GM21529 (cell line): Measurements from ENCODE around the gene PRDM11.

Experiments used
- ATAC-seq: cut with Tn5 transposase; IDR thresholded peaks from one replicate; pipeline ENCODE4 v1.9.1; 2021; ENCODE audit not compliant: unreplicated experiment

The PRDM11 gene

DNA sequence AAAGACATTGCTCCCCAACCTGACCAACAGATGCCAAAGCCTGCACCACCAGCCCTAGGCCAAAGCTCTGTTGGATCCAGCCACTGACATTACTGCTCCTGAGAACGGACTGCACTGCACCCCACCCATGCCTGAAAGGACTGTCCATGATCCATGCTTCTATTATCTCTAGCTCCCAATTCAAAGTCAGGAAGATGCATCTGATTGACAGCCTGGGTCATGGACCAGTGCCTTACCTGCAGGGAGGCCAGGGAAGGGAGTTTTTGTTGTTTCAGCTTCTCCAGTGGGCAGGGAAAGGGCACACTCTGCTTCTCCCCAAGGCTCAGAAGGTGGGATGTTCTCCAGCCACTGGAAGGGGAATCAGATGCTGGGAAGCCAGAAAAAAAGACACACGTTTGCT, 4.8 kb upstream of the PRDM11 start:
- no peak for ATAC-seq

DNA sequence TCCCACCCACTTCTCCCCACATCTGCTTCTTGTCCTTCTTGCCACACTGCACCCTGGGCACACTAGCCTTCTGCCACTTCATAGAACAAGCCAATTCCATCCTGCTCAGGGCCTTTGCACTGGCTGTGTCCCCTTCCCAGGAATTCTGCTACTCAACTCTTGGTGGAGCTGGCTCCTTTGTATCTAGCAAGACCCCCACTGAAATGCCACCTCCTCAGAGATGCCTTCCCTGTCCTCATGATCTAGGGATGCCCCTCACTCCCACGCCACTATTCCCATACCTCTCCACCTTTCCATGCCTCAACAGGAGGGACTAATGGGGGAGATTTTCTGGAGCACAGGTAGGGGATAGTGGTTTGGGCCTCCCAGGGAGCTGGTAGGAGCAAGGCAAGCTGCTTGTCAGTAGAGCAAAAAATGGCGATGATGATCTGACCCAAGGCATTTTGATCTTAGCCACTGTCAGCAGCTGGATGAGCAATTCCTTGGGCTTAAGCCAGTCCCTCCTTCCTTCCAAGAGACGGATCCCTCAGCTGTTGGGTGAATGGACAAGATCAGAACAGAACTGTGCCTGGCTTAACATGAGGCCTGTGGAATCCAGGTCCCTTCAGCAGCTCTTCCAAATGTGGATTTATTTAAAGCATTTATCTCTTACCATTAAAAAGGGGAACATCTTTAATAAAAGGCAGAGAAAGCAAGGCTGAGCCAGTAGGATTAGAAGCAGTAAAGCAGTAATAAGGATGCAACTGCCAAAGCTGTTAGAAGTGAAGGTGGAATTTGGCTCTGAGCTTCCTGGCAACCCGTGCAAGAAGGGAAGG, 4.0 kb upstream of the PRDM11 start:
- no peak for ATAC-seq

DNA sequence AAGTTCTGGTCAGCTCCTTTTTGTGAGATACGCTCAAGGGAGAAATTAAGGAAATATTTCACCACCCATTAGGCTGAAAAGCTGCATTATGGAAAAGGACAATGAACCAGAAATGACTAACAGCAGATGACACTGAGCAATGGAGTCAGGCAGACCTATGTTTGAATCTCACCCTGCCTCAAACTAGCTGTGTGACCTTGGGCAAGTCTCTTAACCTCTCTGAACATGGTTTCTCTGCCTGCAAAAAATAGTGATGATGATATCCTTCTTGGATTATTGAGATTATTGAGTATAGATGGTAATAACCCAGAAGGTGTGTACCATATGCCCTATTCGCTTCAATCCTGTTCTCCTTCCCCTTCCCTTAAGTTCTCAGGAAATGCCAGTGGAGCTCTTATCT, 2.9 kb upstream of the PRDM11 start:
- no peak for ATAC-seq

DNA sequence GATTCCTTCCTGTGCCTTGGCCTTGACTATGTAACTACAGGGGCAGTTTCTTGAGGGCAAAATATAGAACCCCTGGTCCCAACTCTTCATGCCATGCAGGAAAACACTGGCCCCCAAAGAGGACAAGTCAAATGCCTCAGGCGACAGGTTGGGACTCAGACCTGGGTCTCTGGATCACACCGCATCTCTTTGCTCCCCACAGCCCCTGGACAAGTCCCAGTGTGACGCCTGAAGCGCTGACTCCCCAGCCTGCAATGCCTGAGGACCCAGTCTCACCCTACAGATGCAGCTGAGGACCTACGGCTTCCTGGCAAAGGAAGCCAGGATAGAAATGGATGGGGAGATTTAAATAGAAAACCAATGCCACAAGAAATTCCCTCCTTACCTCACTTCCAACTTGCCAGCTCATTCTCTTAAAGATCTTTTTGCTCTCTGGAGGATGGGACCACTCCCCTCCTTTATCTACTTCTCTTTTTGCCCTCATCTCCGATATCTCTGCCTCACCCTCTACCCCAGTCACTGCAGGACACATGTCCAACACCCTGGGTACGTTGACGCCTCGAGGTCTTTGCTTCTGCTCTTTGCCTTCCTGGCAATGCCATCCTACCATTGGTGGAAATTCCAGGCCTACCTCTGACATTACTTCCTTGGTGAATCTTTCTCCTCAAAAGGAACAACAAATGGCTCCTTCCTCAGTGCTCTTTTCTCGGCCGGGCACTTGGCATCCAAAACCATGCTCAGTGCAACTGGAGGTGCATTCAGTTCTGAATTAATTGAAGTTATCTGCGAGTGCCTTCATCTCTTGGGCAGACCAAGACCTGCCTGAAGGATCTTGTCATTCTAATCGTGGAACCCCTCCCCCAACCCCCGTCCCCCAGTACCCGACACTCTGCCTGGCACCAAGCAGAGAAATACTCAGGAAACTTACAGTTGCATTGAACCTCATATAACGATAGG, 2.0 kb upstream of the PRDM11 start:
- ATAC-seq = no peak

DNA sequence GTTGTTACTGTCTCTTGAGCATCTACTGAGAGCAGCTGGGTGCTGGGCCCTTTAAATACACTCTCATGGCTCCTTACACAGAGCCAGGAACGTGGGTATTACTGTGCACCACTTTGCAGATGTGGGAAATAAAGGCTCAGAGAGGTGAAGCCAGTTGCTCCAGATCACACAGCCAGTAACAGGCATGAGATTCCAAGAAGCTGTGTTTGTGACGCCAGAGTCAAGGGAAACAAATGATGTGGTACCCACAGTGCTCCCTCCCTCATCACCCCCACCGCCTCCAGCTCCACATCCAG, 1.4 kb upstream of the PRDM11 start:
- ATAC-seq = no peak

DNA sequence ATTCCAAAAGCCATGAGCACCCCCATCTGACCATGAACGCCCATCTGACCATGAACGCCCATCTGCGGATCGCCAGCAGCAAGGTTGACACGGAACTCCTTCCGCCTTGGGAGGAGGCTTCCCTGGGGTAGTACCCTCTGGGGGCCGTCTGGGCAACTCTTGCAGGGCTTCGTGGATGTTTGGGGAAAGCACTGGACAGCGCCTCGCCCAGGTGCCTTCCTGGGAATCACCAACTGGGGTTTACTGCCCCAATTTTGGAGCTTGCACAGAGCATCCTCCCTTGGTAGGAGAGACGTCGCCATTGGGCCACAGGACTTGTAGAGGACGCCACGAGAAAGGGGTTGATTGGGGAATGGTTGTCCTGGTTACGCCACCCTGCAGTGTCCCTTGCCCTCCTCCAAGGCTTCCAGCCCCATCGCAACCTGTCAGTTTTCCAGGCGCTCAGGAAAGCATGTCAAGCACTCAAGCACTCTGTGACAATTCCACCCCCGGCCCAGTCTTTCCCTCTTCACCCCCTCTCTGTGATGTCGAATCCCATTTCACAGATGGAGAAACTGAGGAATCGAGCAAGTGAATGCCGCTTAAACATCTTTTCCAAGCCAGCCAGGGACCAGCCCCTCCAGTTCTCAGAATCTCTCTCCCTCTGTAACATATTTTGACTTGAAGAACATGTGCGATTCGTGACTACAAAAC, 914 bp upstream of the PRDM11 start:
- no peak for ATAC-seq

DNA sequence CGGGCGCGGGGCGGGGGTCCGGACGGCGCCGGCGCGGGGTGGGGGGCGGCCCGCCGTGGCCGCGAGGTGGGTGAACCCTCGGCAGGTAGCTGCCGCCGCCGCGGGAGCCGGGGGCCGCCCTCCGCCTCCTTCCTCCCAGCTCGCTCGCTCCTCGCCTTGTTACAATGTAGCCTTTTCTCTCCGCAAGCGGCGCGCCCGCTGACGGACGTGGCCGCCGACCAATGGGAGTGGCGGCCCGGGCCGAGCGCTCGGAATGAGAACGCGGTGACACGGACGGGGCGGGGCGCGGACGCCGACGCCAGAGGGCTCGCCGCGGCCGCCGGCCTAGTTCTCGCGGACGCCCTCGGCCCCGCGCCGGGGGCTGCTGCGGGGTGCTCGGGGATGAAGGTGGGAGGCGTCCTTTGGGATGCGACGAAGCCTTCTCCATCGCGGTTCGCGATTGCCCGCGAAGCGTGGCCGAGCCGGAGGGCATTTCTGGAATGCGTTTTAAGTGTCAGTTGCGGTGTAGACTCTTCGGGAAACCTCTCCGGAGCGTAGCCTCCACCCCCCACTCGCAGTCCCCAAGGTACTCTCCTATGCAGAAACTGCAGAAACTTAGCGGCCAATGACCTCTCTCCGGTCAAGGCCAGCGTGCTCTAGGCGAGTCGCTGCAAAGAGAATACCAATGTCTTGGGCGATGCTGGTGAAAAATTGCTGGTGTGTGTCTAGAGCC, 734 bp downstream of the PRDM11 start:
- peak; percentile 99 for ATAC-seq

DNA sequence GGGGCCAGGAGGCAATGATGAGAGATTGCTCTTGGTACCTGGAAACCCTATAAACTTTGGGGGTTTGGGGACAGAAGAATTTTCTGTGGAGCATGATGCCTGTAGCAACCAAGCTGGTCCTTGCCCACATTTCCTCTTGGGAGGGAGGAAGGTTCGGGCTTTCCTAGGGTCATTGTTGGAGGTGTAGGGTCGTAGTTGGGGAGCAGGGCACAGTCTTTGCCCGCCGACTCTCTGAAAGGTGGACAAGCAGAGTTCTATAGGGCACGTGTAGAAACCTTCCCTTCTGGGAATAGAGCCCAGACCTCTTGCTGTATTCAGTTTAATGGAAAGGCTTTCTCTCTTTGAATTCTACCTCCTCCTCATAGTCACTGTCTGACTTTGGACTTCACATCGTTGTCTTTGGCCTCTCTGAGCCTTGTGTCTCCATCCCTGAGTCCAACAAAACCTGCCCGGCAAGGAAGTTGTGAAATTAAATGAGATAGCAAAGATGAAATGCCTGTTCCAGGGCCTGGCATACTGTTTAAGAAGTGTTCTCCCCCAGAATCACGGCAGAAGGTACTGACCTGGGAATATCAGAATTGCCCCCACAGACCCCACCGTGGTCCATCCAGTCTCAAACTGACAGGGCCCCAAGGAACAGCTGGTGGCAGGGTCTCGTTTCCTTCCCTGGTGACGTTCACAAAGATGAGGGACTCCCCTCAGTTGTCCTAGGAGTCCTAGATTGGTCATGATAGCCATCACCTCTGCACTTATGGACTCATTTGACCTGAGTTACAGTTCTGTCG, 1.6 kb downstream of the PRDM11 start:
- ATAC-seq = no peak

DNA sequence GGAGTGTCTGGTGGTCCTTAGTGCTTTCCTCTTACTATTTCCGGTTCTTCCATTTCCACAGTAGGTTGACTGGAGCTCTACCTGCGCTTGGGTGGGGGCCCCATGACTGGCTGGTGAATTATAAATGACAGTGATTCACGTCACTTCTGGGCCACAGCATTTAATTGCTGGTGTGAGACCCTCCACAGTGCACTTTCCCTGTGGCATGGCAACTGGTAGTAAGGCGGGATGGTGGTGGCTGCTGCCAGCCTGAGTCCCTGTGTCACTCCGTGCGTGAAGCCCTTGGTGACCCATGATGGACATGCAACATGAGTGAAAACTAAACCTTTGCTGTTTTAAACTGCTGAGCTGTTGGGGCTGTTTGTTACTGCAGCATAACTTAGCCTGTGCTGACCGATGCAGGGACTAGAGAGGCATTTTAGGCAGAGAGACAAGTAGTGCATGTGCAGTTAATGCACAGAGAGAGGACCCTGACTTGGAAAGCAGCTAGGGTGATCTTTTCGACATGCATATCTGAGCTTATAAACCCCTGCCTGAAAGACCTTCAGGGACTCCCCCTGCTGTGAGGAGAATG, 3.1 kb downstream of the PRDM11 start:
- no peak for ATAC-seq

DNA sequence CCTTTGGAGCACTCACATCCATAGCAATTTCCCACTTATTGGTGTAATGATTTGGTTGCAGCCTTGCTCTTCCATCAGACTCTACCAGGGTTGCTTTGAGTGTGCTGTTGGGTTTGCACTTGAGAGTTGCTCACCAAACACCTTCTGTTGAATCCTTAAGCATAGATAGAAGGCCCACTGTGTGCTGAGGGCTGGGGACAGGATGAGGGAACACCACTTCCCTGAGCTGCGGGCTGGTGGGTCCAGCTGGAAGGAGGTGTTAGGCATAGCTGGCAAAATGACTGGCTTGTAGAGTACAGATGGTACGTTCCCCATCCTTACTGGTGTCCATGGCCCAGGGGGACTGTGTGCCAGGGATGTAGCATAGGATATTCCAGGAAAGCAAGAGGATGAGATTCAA, 3.9 kb downstream of the PRDM11 start:
- no peak for ATAC-seq

DNA sequence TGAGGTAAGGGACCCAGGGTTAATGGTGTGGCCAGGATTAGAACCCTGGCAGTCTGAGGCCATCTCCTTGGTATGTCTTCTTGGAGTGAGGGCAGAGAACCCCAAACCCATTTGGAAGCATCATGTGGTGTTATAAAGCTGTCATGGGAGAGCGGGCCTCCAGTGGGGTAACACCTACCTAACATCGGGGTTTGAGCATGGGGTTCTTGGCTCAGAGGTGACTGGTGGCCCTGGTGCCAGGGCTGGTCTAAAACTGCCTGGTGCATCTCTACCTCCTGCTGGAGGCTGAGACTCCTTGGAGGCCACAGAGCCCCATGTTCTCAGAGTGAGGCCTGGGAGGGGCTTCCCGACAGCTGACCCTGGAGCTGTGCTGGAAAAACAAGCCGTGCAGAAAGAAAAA, 4.5 kb downstream of the PRDM11 start:
- ATAC-seq = no peak

DNA sequence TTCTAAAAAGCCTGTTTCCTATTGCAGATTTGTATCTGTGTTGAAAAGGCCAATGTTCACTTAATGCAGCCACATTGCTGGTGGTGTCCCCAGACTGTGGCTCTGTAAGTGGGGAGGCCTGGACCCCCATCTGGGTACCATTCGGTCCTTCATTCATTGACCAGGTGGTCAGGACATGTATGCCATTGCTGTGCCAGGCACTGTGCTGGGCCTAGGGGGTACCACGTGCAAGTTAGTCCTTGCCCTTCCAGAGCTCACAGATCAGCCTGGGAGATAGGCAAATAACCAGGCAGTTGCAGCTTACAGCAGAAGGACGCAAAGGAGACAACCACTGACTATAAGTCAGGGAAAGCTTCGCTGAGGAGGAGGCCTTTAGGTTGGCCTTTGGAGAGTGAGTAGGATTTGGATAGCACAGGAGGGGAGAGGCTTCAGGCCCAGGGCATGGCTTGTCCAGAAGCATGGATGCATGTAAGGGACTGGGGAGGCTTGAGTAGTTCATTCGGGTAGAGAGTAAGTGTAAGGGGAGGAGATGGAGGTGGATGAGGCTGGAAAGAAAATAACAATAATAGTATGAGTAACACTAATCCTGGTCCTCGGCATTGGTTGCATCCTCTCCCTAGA, 5.0 kb downstream of the PRDM11 start:
- ATAC-seq = no peak

DNA sequence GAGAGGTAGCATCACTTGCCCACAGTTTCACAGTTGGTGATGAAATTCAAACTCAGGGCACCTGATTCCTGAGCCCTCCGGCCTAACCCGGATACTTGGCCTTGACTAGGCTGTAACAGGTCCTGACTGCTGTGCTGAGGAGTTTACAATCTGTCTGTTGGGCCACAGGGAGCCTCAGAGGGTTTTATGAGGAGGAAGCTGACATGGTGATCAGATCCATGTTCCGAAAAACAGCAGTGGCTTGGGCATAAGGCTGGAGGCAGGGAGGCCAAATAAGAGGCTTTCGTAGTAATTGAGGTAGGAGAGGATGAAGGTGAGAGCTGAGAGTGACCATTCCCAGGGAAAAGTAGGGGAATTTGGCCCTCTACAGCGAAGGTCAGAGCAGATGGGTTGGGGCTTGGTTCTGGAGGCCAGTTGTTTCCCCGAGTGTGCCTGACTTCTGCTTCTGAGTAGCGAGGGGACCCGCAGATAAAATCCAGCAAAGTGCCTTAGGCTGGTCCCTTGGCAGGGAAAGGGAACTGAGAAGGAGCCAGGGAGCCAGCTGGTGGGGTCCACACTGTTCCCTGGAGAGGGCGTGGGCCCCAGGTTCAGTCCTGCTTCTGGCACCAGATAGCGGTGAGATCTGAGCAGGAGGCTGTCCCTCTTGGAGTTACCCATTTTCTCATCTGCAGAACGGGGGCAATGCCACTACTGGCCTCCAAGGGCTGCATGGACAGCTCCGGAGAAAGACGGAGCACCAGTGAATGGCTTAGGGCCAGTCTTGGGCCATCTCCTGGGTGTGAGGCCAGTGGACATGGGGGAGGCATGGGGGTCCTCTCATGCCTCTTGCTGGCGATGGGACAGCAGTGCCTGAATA, 6.5 kb downstream of the PRDM11 start:
- ATAC-seq = no peak

DNA sequence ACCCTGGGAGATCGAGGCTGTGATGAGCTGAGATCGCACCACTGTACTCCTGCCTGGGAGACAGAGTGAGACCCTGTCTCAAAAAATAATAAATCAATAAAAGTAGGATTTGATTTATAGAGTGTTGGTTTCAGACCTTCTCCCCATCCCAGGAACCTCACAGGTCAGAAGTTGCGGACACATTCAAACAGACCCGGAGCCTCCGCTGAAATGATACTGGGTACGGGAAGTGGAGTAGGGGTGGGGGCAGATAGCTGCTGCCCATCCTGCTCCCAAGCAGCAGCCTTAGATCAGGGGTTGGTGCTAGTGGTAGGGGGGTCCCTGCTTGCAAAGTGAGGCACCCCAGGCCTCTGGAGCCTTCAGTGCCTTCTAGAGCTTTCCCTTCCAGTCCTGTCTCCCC, 7.8 kb downstream of the PRDM11 start:
- no peak for ATAC-seq

DNA sequence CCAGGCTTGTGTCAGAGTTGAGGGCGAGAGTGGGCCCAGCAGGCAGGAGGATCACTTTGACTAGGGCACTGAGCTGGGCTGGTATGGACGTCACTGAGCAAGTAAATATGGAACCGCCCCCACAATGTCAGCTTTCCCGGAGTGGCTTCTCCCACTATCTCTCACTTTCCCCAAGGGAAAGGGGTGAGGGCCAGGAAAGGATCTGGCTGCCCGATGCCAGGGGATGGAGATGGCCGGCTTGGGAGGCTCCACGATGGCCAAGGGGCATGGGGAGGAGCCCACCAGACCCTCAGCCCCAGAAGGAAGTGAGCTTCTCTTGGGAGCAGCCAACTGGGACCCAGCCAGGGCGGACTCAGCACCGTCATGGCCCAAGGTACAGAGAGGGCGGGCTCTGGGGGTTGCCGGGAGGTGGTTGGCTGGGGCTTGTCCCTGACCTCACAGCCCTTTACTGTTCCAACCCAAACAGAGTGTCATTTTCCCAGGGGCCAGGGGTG, 8.7 kb downstream of the PRDM11 start:
- no peak for ATAC-seq

DNA sequence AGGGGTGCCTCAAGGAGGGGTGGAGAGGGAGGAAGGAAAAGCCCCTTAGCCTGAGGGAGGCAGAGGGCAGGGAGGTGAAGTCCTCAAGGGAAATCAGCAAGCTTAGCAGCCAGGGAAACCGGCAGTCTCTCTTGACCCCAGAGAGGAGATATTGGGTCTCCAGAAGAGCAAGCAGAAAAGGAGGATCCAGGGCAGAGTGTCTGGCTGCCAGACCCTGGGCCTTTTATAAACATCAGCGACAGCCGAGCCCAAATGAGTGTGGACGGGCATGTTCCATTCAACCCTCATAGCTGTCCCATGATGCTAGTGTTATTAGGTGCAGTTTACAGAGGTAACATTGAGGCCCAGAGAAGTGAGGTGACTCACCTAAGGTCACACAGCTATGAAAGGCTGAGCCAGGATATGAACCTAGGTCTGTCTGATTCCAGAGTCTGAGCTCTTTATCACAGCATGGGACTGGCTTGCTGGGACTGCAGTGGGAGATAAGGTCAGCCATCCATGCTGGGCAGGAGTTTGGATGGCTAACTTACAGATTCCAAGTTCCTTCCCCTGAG, 9.3 kb downstream of the PRDM11 start:
- ATAC-seq = no peak

DNA sequence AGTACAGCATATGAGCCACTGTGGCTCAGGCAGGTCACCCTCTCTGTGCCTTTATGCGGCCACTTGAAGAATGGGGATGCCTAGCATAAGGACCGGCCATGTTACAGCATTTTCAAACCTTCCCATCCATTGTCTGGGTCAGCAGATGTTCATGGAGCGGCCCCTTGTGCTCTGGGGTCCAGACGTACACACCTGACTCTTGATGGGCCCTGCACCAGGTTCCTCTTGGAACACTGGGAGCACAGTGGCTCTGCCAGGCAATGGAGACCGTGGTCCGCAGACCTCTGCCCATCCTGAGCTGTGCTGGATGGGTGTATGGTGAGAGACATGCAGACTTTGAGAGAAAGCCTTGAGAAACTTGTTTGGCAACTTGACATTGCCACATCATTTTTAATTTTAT, 9.8 kb downstream of the PRDM11 start:
- no peak for ATAC-seq

DNA sequence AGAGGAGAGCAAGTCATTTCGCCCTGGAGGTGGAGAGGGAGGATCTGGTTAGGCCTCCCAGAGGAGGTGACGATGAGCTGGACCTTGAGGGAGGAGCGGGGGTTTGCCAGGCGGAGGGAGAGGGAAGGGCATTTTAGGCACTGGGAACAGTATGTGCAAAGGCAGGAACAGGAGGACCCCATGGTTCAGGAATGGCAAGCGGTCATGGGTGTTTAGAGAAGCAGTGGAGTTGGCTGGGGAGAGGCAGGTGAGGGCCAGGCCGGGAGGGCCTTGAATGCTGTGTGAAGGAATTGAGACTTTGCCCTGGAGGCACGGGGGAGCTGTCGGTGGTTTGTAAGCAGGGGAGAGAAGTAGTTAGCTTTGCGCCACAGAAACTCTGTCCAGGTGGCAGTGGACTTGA, 10.3 kb downstream of the PRDM11 start:
- no peak for ATAC-seq
